RWPE2 (cell line): ENCODE results near the gene DTNBP1.
A peak's percentile ranks its signal among the peaks of the same experiment; 100 is the strongest.

Experiments used
- ATAC-seq: fragments of 200-7000 bp; cut with Tn5 transposase; 3 replicates; pipeline ENCODE4 v1.9.1; 2021; ENCODE audit warnings: low read depth
- DNase-seq: peaks from one replicate; pipeline ENCODE4 v3.0.0-alpha.2; 2020; ENCODE audit warnings: low spot score
- H3K27ac ChIP-seq: fragments of 450-650 bp; 2 replicates; pipeline ENCODE4 v1.5.1; 2017; ENCODE audit warnings: mild to moderate bottlenecking; ENCODE audit not compliant: poor library complexity, severe bottlenecking
- H3K27me3 ChIP-seq: fragments of 250-450 bp; sonication (Bioruptor Pico); 2 replicates; pipeline ENCODE4 v1.5.1; 2021; ENCODE audit warnings: mild to moderate bottlenecking, moderate library complexity; ENCODE audit not compliant: insufficient read depth, poor library complexity, severe bottlenecking
- H3K36me3 ChIP-seq: fragments of 250-450 bp; sonication (Bioruptor Pico); 2 replicates; pipeline ENCODE4 v1.5.1; 2020; ENCODE audit warnings: low read depth, mild to moderate bottlenecking, moderate library complexity
- H3K4me1 ChIP-seq: fragments of 250-450 bp; sonication (Bioruptor Pico); 2 replicates; pipeline ENCODE4 v1.5.1; 2021; ENCODE audit warnings: mild to moderate bottlenecking, moderate library complexity; ENCODE audit not compliant: insufficient read depth, poor library complexity, severe bottlenecking
- H3K4me3 ChIP-seq: fragments of 250-450 bp; sonication (Bioruptor Pico); 2 replicates; pipeline ENCODE4 v1.5.1; 2021; ENCODE audit warnings: mild to moderate bottlenecking, moderate library complexity; ENCODE audit not compliant: severe bottlenecking
- H3K9me3 ChIP-seq: fragments of 250-450 bp; sonication (Bioruptor Pico); 2 replicates; pipeline ENCODE4 v1.5.1; 2021; ENCODE audit warnings: mild to moderate bottlenecking, moderate library complexity; ENCODE audit not compliant: severe bottlenecking
- TF ChIP-seq, protein P1 (sequence below): fragments of 450-650 bp; IDR thresholded peaks from one replicate; pipeline ENCODE4 v1.5.1; 2017; ENCODE audit warnings: mild to moderate bottlenecking, moderate library complexity; ENCODE audit not compliant: poor library complexity, severe bottlenecking

The DTNBP1 gene

GRCh38 chr6:15531973-15532372, 130.9 kb downstream of the DTNBP1 start:
- TF ChIP-seq, protein P1, sequence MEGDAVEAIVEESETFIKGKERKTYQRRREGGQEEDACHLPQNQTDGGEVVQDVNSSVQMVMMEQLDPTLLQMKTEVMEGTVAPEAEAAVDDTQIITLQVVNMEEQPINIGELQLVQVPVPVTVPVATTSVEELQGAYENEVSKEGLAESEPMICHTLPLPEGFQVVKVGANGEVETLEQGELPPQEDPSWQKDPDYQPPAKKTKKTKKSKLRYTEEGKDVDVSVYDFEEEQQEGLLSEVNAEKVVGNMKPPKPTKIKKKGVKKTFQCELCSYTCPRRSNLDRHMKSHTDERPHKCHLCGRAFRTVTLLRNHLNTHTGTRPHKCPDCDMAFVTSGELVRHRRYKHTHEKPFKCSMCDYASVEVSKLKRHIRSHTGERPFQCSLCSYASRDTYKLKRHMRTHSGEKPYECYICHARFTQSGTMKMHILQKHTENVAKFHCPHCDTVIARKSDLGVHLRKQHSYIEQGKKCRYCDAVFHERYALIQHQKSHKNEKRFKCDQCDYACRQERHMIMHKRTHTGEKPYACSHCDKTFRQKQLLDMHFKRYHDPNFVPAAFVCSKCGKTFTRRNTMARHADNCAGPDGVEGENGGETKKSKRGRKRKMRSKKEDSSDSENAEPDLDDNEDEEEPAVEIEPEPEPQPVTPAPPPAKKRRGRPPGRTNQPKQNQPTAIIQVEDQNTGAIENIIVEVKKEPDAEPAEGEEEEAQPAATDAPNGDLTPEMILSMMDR = no peak
- Histone ChIP-seq H3K27ac (no peak overlapping the region), H3K9me3 (no peaks in the 10 kb centered on the region), H3K36me3 (no peaks in the 10 kb centered on the region), H3K4me1 (no peaks in the 10 kb centered on the region), H3K27me3 (no peaks in the 10 kb centered on the region), H3K4me3 (no peak overlapping the region)
- no peak for DNase-seq
- no peak for ATAC-seq

DNA sequence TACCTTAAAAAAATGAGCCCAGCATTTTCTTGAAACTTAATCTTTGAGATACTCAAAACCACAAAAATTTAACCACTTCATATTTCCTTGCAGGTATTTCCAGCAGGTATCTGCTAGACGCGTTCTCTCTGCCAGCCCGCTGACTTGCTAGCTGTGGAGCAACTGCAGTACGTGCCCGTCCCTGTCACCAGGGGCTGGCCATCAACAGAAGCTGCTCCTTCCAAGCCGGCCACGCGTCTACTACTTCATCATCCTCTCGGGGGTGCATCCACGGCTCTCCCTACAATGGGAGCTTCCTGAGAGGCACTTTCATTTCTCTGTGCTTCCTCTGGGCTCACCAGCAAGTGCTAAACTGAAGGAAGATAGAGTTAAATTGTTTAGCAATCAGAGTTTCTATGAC, 132.4 kb downstream of the DTNBP1 start:
- no peak for DNase-seq
- Histone ChIP-seq H3K27me3 (no peaks in the 10 kb centered on the region), H3K27ac (no peak overlapping the region), H3K9me3 (no peaks in the 10 kb centered on the region), H3K36me3 (no peaks in the 10 kb centered on the region), H3K4me1 (no peaks in the 10 kb centered on the region), H3K4me3 (no peak overlapping the region)
- no peak for ATAC-seq
- TF ChIP-seq, protein P1 = no peak

DNA sequence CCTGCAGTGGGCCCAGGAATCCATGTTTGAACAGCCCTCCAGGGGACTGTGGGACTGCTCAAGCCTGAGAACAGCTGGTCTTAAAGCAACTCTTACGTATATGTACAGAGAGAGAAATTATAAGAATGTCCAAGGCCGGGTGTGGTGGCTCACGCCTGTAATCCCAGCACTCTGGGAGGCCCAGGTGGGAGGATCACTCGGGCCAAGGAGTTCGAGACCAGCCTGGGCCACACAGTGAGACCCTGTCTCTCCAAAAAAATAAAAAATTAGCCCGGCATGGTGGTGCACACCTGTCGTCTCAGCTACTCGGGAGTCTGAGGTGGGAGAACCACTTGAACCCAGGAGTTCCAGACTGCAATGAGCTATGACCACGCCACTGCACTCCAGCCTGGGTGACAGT, 134.0 kb downstream of the DTNBP1 start:
- no peaks in the 10 kb centered on the region for H3K27me3 ChIP-seq
- H3K9me3 ChIP-seq = no peaks in the 10 kb centered on the region
- H3K4me3 ChIP-seq = no peak overlapping the region
- no peak for DNase-seq
- no peak overlapping the region for H3K27ac ChIP-seq
- TF ChIP-seq, protein P1 = no peak
- ATAC-seq = no peak
- H3K36me3 ChIP-seq = no peaks in the 10 kb centered on the region; the same call in 1 of the 2 replicates
- H3K4me1 ChIP-seq = no peaks in the 10 kb centered on the region

- TF ChIP-seq, protein P1 = no peak
- no peak for DNase-seq
- Histone ChIP-seq H3K27ac (no peak overlapping the region), H3K27me3 (no peaks in the 10 kb centered on the region), H3K36me3 (peaks cover 2% of the 10 kb centered on the region), H3K9me3 (no peaks in the 10 kb centered on the region), H3K4me1 (no peaks in the 10 kb centered on the region), H3K4me3 (no peak overlapping the region)
- ATAC-seq = peak; percentile 42; the same call in 1 of the 3 replicates
Measured at GRCh38 chr6:15527838-15528617, 134.8 kb downstream of the DTNBP1 start.

DNA sequence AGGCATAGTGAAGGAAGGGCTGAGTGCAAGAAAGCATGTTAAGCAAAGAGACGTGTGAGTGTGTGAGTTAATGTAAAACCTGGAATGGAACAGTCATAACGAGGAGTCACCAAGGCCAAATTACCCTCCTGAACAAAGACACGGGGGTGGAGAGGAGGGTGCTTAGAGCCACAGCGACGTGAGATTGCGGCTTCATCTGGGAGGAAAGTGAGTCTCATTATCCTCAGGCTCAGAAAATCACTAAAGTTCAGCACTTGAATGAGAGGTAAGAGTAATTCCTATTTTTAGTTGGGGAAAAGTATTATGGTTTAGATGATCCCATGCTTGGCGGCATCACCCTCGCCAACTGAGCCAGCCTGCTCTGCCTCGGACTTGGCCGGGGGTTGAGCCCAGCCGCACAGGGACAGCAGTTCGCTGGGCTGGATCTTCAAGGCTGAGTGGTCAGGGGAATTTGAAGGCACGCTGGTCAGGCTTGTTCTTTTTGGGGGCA, 136.6 kb downstream of the DTNBP1 start:
- H3K9me3 ChIP-seq = no peaks in the 10 kb centered on the region
- TF ChIP-seq, protein P1 = no peak
- H3K27me3 ChIP-seq = no peaks in the 10 kb centered on the region
- H3K4me3 ChIP-seq = no peak overlapping the region
- H3K27ac ChIP-seq = no peak overlapping the region
- DNase-seq (no peak), ATAC-seq (no peak)
- no peaks in the 10 kb centered on the region for H3K4me1 ChIP-seq
- H3K36me3 ChIP-seq = peaks cover 14% of the 10 kb centered on the region
